Hepatocyte (in vitro differentiated cells): Measurements from ENCODE around the gene FAM20A.

Experiments used
- CTCF ChIP-seq: fragments of 200-600 bp; sonication (generic); IDR thresholded peaks from 2 replicates; pipeline ENCODE4 v1.5.1; 2016; ENCODE audit warnings: antibody characterized with exemption, mild to moderate bottlenecking; ENCODE audit not compliant: poor library complexity
- EZH2 ChIP-seq: fragments of 200-600 bp; sonication (generic); IDR thresholded peaks from 2 replicates; pipeline ENCODE4 v1.6.1; 2016; ENCODE audit warnings: antibody characterized with exemption, mild to moderate bottlenecking, borderline replicate concordance
- EZH2phosphoT487 ChIP-seq: fragments of 200-600 bp; sonication (generic); IDR thresholded peaks from one replicate; pipeline ENCODE4 v1.6.1; 2018; ENCODE audit warnings: antibody characterized with exemption, mild to moderate bottlenecking, low read depth, moderate library complexity; ENCODE audit not compliant: unreplicated experiment, severe bottlenecking

DNA sequence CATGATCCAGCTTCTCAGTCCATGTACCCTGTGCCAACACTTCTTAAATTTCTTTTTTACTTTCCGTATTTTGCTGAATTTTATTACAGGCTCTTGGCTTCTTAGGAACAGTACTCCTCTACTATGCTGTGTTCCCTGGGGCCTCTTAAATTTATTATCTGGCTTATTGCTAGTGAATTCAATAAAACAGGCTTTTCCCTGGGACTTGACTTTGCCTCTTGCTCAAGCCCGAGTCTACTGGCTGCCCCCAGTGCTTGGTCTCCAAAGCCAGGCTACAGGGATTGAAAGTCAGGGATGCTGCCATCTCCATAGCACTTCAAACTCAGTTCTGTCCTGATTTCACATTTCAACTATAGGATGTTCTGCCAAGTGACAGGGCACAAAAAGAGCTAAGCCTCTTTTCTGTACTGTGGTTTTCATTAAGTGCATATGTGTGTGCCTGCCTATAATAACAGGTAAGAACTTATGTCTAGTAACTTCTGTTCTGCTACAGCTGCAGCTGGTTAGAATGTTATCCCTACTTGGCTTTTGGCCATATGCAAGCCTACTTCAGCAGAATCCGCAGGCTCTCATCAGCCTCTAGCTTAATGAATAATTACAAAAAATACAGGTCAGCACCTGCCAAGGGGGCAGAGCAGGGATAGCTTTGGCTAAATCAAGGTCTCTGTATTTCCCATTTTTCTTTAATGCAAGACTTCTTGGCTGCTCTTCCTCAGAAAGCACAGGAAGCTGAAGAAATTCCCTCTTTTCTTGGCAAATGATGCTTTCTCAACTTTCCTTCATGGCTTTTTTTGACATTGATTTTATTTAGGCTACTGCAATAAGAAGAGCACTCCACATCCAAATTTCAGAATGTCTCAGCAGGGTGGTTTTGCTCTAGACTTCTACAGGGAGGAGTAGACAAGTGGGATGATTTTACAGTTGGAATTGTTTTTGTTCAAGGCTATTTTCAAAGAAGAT is 8.2 kb downstream of the FAM20A start:
- no peak for TF ChIP-seq EZH2
- no peak for TF ChIP-seq CTCF
- TF ChIP-seq EZH2phosphoT487, result no peak
